Hematopoietic multipotent progenitor cell treated with erythropoietin and hydrocortisone succinate and interleukin-3 and kit ligand, for 4 days (in vitro differentiated cells): ENCODE measurements around the gene RPL28.

Experiments
- DNase-seq: peaks from one replicate; pipeline ENCODE4 v3.0.0-alpha.2; 2015

RPL28 gene

DNA sequence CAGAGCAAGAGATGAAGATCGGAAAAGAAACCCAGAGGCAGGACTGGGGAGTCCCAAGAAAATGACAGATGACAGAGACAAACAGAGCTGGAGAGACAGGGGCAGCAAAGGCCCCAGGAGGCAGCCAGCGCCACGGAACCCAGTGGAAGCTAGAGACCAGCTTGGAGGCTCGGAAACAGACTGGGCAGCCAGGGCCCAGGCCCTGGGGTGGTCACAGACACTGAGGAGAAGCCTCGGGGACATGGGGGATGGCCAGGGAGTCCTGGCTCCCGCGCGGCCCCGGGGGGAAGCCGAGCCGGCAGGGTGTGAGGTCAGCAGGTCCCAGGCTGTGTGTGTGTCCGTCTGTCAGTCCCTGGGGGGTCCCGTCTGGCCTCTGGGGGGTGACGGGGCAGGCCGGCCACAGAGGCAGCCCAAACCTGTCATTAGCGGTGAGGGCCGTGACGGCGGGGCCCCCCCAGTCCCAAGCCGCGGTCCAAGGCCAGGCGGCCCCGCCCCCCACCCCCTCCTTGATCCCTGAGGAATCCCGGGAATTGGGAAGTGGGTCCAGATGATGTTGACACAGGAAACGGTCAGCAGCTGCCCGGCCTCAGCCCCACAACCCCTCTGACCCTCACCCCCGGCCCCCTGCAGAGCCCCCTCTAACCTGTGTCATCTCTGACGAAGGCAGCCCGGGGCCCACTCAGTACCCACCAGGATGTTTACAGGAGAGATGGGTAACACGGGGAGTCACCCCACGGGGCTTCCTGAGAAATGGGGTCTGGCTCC lies 11.6 kb upstream of the RPL28 start:
- no peak for DNase-seq

DNA sequence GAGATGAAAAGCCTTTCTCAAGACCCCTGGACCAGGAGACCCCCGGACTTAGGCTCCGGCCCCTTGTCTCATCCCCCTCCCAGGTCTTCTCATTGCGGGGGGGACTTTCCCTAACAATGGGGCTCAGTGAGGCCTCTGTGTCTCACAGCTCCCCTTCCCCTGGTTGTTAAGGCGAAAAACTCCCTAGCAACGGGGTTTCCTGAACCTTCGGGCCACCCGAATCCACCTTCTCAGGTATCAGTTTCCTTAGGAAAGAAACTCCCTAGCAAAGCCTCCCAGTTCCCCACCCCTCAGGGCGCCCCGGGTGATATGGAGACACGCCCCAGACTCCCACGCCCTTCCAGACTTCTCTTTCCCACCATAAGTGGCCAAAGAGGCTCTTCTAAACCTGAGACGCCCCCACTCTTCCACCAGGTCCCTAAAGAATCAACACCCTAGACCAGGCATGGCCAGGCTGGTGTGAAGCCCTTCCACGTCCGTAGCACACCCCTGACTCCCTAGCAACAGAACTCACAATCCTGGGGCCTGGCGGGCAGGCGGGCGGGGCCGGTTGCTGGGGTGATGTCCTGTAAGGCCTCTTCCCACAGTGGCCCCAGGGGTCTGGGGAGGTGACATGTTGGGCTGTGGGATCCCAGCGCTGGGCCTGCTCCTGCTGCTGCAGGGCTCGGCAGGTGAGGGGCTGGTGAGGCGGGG lies 9.3 kb upstream of the RPL28 start, which contains the start of gene TMEM190:
Gene TMEM190, plus strand, starts transcription at position 586 of the 693 bp plus-strand sequence. Its CDS starts 28 bp downstream, at position 614.
- peak; percentile 35 for DNase-seq

DNA sequence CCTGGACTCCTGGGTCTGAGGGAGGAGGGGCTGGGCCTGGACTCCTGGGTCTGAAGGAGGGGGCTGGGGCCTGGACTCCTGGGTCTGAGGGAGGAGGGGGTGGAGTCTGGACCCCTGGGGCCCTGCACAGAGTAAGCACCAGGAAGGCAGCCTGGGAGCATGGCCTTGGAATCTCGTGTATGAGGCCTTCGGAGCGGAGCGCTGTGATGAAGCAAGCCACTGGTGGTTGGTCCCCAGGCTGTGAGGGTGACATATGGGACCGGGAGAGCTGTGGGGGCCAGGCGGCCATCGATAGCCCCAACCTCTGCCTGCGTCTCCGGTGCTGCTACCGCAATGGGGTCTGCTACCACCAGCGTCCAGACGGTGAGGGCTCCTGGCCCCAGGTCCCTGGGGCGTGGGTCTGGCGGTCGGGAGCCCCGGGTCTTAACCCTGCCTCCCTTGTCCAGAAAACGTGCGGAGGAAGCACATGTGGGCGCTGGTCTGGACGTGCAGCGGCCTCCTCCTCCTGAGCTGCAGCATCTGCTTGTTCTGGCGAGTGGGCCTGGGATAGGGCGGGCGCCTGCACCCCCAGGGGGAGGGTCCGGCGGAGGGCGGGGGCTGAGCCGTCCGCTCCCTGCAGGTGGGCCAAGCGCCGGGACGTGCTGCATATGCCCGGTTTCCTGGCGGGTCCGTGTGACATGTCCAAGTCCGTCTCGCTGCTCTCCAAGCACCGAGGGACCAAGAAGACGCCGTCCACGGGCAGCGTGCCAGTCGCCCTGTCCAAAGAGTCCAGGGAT lies 8.2 kb upstream of the RPL28 start:
- no peak for DNase-seq

DNA sequence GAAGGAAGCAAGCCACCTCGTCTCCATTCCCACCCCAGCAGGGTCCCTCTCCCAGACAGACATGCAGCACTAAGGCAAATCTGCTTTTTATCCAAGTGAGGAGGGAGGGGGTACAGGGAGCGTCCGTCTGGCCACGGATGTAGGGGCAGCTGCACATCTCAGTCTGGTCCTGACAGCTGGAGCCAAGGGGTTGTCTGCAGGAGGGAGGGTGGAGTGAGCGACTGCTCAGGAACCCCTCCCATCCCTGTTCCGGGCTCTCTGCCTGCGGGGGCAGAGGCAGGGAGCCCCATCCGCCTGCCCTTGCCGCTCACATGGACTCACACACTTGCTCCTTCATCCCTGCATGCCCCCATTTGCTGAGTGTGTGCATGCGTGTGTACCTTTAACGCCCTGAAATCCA lies 6.6 kb upstream of the RPL28 start:
- DNase-seq = no peak

DNA sequence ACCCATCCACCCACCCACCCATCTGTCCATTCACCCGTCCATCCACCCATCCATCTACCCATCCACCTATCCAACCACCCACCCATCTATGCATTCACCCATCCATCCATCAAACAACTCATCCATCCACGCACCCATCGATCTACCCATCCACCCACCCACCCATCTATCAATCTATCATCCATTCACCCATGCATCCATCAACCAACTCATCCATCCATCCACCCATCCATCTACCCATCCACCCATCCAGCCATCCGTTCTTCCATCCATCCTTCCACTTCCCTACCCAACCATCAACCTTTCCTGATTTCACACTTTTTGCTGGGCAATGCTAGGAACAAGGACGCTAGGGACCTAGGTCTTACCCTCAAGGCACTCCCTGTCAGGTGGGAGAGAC lies 3.7 kb upstream of the RPL28 start:
- no peak for DNase-seq

DNA sequence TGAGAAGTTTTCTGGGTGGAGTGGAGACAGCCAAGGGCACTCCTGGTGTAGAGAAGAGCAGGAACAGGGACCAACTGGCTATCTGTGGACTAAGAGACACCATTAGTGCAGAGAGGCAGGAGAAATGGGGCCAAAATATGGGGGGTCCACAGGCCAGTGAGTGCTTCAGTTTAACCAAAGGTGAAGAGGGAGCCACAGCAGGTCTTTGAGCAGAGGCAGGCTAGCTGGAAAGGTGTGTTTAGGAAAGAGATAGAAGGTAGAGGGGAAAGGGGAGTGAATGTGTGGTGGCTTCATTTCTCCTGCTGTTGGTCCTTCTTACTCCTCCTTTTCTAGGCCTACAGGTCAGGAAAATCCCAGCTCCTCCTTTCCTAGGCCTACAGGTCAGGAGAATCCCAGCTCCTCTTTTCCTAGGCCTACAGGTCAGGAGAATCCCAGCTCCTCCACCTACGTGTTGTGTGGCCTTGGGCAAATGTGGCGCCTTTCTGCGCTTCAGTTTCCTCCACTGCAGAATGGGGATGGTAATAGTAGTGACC lies 3.1 kb upstream of the RPL28 start:
- DNase-seq = no peak

DNA sequence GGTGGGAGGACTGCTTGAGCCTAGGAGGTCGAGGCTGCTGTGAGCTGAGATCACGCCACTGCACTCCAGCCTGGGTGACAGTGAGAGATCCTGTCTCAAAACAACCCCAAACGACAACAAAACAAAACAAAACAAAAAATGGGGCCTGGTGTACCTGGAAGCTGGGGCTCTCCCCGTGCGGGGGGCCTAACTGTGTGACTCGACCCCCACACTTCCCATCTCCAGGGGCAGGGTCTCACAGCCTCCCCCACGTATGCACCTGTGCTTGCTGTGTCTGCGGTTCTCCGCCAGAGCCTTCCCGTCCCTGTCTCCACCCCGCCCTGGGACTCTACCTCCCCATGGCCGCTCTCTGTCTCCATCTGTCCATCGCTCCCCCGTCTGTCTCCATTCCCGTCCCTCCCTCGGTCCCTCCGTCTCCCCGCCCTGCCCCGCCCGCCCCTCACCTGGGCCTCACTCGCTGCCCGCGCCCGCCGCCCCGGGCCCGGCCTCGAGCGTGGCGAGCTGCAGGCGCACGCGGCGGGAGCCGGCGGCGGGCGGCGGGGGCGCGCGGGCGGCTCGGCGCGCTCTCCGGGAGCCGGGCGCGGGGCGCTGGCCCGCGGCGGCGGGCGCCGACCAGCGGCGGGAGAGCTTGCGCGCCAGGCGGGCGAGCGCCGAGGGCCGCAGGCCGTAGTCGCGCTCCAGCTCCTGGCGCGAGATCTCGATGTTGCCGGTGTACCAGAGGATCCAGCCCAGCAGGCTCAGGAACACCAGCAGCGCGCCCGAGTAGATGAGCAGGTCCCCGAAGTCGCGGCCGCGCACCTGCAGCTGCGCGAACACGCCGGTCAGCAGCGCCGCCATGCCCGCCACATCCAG lies 2.2 kb upstream of the RPL28 start:
- DNase-seq = peak; percentile 86

DNA sequence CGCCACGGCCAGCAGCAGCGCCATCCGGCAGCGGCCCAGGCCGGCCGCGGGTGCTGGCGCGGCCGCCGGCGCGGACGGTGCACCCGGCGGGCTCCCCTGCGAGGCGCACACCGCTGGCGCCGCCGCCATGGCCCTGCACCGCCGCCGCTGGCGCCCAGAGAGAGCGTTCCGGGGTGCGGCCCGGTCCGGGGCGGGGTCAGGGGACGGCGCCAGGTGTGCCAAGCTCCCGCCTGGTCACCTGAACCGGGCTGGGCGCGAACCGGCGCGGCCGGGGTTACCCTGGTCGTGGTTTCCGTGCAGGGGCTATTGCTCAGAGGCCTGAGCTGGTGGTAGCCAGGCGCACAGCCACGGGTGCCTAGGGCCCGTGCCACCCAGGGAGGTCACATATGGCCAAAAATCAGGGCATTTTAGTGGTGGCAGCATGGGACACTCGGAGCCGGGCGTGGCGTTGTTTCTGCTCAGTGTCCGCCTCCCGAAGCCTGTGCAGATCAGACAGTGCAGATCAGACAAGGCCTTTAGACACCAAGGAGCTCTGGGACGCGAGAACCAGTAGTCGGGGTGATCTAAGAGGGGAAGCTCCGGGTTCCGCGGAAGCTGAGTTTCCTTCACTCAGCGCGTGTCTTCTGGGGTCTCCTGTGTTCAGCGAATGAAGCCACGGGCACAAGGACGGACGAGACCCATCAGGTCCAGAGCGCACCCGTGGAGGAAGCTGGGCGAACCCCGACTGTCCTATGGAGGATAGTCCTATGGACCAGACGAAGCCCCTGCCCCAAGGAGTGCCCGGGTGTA lies 1.4 kb upstream of the RPL28 start, which contains the start of gene TMEM238:
Gene TMEM238, minus strand, starts transcription at position 162 of the 789 bp plus-strand sequence. Its CDS starts 33 bp downstream, at position 129.
- DNase-seq = peak; percentile 78

DNA sequence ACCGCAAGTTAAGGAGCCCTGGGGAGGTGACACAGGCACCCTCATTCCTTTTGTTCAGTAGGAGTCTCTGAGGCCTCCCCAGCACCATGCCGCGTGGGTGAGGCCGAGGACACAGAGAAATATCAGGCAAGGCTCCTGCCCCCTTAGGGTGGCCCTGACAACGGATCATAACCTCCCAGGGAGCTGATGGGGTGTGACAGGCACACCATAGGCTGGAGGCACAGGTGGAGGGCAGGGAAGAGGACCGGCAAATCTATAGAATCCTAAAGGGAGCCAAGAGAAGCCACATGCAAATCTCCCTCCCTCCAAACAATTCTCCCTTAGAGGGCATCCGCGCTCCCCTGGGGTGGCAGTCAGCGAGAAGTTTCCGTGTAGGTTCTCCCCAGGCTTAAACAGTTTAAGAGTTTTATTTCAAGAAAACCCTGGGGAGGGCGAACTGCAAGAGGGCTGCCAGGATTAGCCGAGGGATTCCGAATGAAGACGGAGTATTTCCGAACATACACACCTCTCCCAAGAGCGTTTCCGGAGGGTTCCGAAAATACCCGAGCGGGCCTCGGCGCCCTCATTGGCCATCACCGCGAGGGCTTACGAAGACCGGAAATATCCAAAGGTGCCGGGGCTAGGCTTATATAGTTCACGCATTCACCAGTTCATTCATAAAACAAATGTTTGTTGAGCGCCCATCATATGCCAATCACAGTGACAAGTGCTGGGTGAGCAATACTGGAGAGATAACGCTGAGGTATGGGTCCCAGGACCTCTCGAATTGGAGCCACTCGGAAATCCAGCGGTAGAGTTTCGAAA lies 610 bp upstream of the RPL28 start:
- peak; percentile 98 for DNase-seq

DNA sequence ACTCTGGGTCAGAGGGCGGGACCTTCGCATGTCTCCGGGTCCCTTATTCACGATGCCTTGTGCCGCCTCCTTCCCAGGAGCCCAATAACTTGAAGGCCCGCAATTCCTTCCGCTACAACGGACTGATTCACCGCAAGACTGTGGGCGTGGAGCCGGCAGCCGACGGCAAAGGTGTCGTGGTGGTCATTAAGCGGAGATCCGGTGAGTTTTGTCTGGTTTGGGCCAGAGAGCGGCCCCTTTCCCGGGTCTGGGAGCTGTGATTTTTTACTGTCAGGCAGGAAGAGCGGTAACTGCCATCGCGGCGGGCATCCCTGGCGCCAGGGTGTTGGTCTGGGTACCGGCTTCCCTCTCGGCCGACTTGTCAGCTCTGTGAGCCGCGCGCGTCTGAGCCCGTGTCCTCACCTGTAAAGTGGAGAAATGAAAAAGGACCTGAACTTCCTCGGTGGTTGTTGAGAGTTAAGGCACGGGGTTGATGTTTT lies 800 bp downstream of the RPL28 start:
- DNase-seq = no peak

DNA sequence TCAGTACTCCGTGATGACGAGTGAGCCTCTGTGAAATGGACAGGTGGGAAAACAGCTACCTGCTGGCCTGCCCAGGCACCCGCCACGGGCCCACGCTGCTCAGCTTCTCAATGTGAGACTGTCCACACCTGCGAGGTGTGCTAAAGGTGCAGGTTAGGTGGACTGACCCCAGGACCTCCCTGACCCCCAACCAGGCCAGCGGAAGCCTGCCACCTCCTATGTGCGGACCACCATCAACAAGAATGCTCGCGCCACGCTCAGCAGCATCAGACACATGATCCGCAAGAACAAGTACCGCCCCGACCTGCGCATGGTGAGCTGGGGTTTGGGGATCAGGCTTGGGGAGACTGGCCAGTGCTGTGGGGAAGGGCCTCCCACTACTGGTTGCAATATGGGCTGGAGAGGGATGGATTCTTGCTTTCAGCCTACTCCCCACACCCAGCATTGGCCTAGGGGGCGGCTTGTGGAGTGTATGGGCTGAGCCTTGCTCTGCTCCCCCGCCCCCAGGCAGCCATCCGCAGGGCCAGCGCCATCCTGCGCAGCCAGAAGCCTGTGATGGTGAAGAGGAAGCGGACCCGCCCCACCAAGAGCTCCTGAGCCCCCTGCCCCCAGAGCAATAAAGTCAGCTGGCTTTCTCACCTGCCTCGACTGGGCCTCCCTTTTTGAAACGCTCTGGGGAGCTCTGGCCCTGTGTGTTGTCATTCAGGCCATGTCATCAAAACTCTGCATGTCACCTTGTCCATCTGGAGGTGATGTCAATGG lies 2.2 kb downstream of the RPL28 start:
- DNase-seq = no peak

DNA sequence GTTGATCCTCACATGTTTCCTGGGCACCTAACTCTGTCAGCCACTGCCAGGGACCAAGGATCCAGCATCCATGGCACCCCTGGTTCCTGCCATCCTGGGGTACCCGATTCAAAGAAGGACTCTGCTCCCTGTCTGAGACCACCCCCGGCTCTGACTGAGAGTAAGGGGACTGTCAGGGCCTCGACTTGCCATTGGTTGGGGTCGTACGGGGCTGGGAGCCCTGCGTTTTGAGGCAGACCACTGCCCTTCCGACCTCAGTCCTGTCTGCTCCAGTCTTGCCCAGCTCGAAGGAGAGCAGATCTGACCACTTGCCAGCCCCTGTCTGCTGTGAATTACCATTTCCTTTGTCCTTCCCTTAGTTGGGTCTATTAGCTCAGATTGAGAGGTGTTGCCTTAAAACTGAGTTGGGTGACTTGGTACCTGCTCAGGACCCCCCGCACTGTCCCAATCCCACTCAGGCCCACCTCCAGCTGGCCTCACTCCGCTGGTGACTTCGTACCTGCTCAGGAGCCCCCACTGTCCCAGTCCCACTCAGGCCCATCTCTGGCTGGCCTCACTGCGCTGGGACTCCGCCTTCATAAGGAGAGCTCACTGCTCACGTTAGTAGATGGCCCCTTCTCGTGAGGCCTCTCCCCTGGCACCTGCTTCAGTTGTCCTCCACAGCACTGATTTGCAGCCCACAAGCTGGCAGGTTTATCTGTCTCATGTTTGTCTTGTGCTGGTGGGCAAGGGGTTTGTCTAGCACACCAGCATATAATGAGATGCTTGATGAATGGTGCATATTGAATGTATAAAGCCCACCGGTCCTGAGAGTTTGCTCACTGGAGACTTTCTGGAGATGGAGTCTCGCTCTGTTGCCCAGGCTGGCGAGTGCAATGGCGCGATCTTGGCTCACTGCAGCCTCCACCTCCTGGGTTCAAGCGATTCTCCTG lies 3.9 kb downstream of the RPL28 start:
- no peak for DNase-seq

DNA sequence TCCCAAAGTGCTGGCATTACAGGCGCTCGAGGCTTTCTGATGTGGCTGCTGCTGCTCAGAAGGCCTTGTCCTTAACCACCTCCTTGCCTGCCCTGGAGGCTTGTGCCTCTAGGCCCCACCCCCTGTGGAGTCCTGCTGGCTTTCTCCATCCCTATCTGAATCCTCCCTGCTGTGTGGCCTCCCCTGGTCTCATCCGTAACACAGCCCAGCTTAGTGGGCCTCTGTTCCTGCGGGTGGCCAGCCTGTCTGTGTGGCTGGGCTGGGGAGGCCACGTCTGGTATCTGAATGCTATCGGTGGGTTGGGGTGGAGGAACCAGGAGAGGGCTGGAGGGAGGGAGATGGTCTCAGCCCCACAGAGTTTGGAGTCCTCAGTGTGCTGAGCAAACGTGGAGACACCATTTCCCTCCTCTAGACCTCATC lies 4.7 kb downstream of the RPL28 start:
- DNase-seq = peak; percentile 40

DNA sequence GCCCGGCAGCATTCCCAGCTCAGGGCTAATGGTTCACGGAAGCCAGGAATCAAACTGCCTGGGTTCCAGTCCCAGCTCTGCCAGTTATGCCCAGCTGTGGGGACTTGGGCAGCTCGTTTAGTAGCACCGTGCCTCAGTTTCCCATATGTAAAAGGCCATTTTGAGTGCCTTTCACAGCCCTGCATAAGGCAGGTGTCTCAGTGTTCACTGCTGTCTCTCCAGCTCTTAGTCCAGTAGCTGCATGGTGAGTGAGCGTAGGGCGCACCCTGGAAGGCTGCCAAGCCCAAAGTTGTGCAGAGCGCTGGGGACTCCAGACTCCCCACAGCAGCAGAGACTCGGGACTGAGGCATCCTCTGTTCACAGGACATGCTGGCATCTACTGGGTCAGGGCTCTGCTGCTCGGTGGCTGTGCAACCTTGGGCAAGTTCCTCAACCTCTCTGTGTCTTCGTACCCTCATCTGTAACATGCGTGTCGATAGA lies 5.5 kb downstream of the RPL28 start:
- DNase-seq = peak; percentile 65

DNA sequence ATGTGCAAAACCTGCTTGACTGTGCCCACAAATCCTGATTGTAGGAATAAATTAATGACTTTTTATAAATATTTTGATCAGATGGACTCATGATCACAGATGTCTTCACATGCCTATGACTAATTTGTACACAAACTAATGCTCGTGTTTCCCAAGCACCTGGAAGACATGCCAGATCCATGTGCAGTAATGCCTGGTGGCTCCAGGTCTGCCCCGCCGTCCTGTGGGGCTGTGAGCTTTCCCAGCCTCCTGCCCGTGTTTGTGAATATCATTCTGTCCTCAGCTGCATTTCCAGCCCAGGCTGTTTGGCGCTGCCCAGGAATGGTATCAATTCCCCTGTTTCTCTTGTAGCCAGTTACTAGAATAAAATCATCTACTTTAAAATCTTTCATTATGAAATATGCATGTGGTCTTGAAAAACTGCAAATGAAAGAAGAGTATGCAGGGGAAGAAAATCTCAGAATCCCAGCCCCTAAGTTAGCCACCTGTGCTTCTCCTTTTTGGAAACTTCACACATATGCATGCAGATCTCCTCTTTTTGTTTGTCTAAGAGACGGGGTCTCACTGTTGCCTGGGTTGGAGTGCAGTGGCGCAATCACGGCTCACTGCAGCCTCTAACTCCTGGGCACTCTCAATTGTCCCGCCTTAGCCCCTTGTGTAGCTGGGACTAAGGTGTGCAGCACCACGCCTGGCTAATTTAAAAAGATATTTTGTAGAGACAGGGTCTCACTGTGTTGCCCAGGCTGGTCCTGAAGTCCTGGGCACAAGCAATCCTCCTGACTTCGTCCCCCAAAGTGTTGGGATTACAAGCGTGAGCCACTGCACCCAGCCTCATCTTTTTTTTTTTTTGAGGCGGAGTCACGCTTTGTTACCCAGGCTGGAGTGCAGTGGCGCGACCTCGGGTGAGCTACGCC lies 6.2 kb downstream of the RPL28 start:
- DNase-seq = no peak

DNA sequence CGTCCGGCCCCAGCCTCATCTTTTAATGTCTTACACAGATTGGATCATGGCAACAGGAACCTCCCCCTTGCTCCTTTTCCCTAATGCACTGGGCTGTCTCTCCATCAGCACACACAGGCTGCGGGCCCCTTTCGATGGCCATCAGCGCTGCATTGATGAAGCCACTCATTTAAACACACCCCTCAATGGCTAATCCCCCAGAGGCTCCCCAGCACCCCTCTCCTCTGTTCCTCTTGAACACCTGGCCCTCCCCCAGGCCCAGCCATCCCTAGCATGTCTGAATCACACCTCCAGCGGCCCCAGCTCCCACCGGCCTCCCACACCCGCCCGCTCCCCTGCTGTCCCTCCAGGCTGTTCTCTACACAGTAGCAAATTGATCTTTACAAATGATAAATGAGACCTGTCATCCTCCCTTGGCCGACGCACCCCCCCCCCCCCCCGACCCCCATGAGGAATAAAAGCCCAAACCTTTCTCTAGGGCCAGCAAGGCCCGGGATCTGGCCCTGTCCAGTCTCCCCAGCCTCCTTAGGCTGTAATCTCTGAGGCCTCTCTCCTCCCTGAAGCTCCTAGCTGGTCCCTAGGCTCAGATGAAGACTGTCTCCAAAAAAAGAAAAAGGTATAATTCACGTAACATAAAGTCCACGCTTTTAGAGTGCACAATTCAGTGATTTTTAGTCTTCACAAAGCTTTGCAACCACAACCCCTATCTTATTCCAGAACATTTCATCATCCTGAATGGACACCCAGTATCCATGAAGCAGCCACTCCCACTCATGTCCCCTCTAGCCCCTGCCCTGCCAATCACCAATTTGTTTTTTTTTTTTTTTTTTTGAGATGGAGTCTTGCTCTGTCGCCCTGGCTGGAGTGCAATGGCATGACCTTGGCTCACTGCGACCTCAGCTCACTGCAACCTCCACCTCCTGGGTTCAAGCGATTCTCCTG lies 7.4 kb downstream of the RPL28 start:
- DNase-seq = no peak
